DND-41 (cell line): ENCODE data around the gene LRGUK.

Experiments
- EZH2 ChIP-seq: IDR thresholded peaks from 3 replicates; pipeline ENCODE4 v1.6.1; 2012; ENCODE audit warnings: borderline replicate concordance, low read depth, mild to moderate bottlenecking, moderate library complexity, low read length, inconsistent platforms; ENCODE audit not compliant: severe bottlenecking
- TF ChIP-seq, protein P1 (sequence below): IDR thresholded peaks from 2 replicates; pipeline ENCODE4 v1.5.1; 2012; ENCODE audit warnings: borderline replicate concordance, low read length, moderate library complexity, mild to moderate bottlenecking; ENCODE audit not compliant: poor library complexity, severe bottlenecking; ENCODE audit errors: extremely low read depth

DNA sequence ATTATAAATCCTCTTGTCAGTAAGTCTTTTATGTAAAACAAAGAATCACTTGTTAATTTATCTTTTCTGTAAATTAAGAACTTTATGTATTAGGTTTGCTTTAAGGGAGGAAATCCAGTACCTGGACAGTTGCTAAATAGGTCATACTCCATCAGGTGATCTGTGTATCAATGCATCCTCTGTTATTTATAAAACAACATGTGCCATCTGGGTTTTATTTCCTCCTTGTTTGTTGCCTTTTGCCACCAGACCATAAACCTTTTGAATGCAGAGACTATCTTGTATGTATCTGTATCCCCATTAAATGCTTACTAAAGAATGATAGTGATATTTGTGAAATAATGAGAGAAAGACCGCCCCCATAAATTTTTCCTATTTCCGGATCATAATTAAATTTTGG lies 119.6 kb downstream of the LRGUK start:
- TF ChIP-seq, protein P1, sequence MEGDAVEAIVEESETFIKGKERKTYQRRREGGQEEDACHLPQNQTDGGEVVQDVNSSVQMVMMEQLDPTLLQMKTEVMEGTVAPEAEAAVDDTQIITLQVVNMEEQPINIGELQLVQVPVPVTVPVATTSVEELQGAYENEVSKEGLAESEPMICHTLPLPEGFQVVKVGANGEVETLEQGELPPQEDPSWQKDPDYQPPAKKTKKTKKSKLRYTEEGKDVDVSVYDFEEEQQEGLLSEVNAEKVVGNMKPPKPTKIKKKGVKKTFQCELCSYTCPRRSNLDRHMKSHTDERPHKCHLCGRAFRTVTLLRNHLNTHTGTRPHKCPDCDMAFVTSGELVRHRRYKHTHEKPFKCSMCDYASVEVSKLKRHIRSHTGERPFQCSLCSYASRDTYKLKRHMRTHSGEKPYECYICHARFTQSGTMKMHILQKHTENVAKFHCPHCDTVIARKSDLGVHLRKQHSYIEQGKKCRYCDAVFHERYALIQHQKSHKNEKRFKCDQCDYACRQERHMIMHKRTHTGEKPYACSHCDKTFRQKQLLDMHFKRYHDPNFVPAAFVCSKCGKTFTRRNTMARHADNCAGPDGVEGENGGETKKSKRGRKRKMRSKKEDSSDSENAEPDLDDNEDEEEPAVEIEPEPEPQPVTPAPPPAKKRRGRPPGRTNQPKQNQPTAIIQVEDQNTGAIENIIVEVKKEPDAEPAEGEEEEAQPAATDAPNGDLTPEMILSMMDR: no peak
- no peak for TF ChIP-seq EZH2
